IPS DF 19.7 (cell line): ENCODE data around the gene POLR3B.
"Not testable (repeated sequence)": the region's sequence is repeated elsewhere in the genome, so short reads cannot be mapped to it uniquely, and the experiment has no call there.

Experiments
- DNase-seq: peaks from one replicate; pipeline ENCODE4 v3.0.0-alpha.2; 2013; ENCODE audit warnings: low read depth, low spot score

Gene POLR3B

DNA sequence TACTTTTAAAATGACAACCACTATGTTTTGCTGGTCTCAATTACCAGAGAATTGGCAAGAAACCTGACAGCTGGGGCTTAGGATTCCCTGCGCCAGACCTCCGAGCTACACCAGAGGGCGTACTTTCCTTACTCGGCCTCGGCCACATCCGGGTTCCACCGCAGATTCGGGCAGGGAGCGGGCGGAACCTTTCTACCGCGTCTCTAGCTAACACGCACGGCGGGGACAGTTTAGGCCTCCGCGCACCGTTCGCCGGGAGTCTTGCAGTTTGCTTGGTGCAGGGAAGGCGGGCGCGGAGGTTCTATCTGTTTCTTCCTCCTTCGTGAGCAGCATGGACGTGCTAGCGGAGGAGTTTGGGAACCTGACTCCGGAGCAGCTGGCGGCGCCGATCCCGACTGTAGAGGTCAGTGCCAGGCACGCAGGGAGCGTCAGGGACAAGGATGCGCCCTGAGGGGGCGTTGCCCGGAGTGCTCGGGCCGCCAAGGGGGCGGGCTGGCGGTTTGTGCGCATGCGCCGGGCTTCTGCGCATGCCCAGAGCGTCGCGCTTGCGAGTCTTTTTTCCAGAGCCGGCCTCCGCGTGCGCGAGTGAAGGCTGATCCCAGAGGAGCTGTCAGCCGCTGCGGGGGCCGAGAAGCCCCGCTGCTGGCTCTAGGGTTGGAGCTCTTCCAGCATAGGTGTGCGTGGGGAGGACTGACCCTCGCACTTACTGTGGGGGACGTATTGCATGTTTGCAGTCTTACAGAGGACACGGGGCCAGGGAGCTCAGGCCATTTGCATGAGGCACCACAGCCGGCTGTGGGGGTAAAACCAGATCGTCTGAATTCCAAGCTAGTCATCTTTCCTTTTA, at the start of gene POLR3B:
Gene POLR3B, plus strand, starts transcription at position 200 of the 847 bp plus-strand sequence. Its CDS starts 132 bp downstream, at position 332.
- peak; percentile 72 for DNase-seq

- DNase-seq = no peak
These were observed 49.4 kb upstream of the POLR3B start for GRCh38 chr12:106308121-106308520.

DNA sequence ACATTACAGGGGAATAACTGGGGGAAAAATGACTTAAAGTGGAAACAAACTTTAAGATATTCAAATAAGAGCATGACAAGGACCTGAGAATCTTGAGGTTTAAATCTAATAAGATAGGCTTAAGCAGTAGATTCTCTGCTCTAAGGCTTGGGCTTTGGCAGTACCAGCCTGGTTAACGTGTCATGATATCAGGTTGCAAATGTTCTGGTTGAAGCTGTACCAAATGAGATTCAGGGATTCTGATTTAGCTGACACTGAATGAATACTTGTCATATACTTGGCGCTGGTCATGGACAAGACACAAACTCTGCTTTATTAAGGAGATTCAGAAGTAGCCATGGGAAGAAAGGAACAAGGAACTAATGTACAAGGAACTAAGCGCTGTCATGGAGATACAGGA, 48.9 kb upstream of the POLR3B start:
- no peak for DNase-seq

GRCh38 chr12:106309671-106310505, 47.7 kb upstream of the POLR3B start:
- no peak for DNase-seq

DNA sequence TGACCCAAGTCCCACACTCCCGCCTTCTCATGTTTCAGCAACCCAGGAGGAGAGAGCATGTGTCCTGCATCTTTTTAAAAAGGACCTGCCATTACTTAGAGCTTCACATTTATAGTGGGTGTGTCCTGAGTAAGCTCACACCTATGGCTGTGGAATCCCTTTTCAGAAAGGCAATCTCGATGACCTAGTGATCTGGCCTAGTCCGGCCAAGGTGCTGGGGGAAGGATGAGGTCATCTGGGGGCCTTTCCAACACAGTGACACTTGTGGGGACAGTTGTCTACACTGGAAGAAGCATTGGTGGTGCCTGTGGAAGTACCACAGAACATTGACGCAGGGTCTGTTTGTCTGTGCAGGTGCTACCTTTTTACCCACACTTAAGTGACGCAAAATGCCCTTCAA, 46.9 kb upstream of the POLR3B start:
- DNase-seq = no peak

DNA sequence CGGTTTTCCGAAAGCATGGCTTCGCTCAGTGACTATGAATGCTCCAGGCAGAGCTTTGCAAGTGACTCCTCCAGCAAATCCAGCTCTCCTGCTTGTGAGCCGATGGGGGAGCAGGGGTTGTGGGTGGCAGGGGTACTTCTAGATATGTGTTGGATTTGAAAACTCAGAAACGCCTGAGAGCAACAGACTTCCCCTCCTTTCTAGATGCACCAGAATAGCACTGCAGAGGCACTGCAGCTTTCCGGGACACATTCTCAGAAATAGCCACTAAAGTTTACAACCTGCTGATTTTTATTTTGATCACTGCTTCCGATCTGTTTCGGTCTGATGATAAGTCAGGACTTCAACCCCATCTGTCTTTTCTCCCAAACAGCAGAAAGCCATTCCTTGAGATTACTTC, 46.4 kb upstream of the POLR3B start:
- DNase-seq = no peak

DNA sequence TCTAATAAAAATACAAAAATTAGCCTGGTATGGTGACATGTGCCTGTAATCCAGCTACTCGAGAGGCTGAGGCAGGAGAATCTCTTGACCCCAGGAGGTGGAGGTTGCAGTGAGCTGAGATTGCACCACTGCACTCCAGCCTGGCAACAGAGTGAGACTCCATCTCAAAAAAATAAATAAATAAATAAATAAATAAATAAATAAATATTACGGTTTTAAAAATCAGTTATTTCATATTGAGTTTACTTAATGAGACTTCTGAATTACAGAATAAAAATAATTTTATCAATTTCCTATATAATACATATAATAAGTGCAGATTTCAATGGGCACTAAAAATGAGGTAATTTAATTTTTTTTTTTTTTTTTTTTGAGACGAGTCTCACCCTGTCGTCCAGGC, 44.1 kb upstream of the POLR3B start:
- DNase-seq = not testable (repeated sequence)

- no peak for DNase-seq
These were observed 42.0 kb upstream of the POLR3B start for GRCh38 chr12:106315523-106315922.

DNA sequence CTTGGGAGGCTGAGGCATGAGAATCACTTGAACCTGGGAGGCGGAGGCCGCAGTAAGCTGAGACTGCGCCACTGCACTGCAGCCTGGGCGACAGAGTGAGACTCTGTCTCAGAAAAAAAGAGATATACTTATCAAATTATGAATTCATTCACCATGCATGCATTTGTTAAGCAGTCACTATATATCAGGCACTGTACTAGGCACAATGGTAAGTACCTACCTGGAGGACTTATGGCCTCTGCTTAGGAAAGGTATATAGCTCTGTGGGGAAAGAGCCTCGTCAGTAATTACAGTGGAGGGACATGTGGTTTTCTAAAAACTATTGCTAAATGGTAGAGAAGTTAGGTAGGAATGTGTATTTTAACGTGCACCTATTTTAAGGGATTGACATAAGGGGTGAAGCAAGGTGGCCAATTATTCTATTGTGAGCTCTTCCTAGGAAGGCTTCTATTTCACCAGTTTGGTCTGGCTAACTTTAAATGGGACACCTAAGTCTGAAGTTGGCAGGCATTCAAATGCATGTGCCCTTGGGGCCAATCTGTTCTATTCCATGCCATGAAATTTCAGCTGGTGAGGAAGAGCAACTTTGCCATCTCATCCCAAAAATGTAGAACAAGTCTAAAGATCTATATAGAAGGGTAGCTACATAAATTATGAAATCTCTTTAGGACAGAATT, 40.0 kb upstream of the POLR3B start:
- DNase-seq = no peak

DNA sequence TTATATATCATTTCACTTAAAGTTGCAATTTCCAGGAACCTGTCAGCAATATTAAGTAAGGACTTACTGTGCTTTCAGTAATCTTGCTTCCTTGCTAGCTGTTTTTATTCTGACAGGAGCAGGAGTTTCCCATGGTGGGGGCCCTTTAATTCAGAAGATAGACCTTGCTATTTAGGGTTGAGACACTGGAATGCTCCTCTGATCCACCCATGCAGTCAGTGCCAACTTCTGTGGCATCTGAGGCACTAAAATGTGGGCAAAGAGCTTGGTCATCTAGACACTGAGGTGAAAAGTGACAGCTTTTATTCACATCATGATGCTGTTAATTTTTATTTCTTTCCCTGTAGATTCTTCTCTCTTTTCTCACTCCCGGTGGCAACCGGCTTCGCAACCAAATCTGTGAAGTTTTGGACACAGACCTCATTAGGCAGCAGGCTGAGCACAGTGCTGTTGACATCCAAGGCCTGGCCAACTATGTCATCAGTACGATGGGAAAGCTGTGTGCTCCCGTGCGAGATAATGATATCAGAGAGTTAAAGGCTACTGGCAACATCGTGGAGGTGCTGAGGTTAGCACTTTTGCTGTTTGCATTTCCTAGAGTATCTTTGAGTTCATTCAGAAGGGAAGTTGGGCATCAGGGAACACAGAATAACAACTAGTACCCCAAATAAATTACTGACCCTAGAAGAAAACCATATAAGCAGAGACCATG, 36.3 kb upstream of the POLR3B start:
- DNase-seq = no peak

DNA sequence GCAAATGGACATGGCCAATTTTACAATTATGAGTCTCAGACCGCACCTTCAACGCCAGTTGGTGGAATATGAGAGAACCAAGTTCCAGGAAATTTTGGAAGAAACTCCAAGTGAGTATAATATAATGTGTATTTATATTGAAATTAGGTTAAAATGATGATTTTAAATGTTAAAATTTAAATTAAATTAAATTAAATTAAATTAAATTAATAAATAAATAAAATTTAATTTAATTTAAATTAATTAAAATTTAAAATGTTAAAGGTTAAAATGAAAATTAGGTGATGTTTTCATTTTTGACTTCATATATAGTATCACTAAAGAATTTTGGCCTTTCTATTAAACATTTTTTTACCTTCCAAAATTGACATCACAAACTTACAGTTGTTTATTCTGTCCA, 34.0 kb upstream of the POLR3B start:
- no peak for DNase-seq

DNA sequence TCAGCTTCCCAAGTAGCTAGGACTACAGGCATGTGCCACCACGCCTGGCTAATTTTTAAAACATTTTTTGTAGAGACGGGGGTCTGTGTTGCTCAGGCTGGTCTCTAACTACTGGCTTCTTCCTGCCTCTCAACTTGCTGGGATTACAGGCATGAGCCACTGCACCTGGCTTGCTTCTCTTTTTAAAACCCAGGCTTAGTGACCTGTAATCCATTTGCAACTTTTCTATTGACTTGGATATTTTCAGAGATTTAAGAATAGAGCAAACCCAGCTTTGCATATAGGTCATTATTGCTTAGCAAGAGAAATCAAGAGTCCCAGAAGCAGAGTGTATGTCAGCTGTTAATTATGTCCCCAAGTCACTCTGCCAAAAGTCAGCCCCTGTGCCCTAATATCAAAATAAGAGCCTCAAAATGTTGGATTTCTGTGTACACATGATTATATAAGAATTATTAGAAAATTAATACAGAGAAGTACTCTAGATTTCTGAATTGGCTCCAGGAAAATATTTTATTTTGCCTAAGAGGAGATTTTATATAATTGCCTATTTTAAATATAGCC, 30.2 kb upstream of the POLR3B start:
- DNase-seq = no peak

DNA sequence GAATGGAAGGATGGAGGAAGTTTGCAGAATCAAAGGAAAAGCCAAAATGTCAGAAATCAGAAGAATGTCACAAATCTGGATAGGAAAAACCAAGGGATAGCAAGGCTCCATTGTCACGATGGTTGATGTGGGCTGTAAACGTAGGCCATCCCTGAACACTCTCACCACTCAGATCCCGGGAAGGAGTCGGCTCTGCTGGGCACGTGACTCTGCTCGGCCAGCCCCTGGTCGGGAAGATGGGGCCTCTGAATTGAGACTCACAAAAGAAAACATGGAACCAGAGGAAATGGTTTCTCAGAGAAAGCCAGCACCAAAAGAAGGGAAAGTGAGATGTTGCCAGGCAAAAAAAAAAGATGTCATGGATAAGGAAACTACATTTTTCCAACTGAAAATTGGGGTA, 28.8 kb upstream of the POLR3B start:
- DNase-seq = no peak

- no peak for DNase-seq
These were observed 28.1 kb upstream of the POLR3B start for GRCh38 chr12:106329231-106329982.

DNA sequence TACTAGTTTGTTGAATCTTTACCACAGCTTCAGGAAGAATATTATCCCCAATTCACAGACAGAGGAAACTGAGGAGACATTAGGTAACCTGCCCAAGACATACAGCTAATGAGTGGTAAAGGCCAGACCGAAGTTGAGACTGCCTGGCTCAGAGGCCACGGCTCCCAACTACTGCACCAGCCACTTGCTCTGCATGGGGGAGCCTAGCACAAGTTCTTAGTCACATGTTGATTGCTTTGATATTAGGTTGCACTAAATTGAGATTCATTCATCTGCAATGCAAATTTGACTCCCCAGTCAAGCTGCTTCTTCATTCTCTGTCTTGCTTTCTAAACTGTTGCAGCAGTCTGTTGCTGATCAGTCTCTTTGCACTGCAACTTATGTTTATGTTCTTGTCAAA, 25.9 kb upstream of the POLR3B start:
- no peak for DNase-seq

- DNase-seq = no peak
These were observed 25.0 kb upstream of the POLR3B start for GRCh38 chr12:106332536-106332935.

DNA sequence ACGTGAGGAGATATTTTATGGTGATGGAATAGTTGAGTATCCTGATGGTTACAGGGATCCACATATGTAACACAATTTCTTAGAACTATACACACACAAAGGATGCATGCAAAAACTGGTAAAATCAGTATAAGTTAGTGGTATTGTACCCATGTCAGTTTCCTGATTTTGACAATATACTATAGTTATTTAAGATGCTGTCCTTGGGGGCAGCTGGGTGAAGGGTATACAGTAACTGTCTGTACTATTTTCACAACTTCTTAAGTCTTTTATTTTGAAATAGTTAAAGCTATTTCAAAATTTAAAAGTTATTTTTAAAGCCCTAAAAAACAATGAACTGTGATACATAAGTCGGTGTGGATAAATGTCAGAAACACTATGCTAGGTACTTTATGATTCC, 24.5 kb upstream of the POLR3B start:
- no peak for DNase-seq

GRCh38 chr12:106333756-106334155, 23.8 kb upstream of the POLR3B start:
- DNase-seq = no peak

DNA sequence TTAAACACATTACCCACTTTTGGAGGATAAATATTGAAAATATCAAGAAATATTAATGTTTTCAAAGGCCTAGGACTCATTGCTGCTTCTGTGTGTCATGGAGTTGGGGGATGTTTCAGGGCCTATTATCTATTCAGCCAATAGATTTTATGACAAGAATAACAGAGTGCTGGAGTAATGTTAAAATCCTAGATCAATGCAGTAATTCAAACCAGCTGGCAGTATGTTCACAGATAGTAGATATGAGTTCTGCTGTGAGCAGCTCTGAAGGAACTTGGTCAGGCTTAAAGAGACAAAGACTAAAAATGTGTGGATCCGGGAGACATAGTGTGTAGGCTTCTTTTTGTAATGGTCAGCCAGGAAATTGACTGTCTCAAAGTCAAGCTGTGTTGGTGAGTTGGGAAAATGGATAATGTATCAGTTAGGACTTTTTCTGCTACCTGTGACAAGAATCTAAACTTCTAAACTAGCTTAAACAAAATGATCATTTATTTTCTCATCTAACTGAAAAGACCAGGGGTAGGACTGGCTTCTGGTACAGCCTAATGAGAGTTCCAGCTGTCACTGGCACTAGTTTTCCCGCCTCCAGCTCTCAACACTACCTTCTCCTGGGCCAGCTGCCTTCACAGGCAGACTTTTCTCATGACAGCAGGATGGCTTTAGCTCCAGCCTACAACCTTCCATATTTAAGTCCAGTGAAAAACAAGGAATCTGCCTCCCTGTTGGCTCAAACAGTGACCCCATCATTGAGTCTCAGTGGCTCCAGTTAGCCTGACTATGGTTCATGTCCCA, 16.3 kb upstream of the POLR3B start:
- DNase-seq = no peak
